Activated CD4-positive, alpha-beta T cell treated with anti-CD3 and anti-CD28 coated beads, Interleukin-2, amount 50 U/mL, for 48 hours (primary cell): ENCODE measurements around the gene CDH13.

Experiments
- DNase-seq, 2 experiments: peaks; one replicate each; pipeline ENCODE4 v3.0.0-alpha.2; 2020

The CDH13 gene

GRCh38 chr16:83205896-83206295 lies 579.1 kb downstream of the CDH13 start:
- DNase-seq, result no peak

DNA sequence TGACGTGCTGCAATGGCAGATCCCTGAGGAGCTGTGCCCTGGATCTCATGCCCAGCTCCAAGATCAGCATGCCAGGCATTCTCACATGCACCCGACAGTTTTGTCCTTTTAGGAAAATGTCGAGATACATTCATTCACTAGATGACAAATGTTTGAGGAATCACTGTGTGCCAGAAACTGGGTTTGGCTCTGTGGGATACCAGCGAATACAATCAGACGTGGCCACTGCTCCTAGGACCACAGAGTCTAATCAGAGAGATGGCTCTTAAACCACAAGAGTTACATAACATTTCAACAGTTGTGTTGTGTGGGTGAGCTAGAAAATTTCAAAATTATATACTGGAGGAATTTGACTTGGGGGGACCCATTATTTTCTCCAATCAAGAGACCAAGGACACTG lies 579.7 kb downstream of the CDH13 start:
- DNase-seq, result no peak

DNA sequence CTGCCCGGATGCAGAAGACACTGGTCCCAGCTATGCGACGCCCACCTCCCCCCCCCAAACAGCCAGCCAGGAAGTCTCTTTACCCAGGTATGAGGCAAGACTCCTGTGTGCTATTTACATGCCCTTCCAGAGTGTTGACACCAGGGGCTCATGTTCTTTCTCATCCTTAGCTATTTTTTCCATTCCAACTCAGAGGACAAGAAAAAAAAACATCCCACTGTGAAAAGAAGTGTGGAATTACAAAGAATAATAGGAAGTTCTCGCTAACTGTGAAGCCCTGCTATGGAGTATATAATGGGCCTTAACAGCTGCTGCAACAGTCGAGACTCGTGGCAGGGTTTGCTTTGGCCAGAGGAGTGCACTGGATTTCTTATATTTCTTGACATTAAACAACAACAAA lies 584.9 kb downstream of the CDH13 start:
- no peak for DNase-seq

DNA sequence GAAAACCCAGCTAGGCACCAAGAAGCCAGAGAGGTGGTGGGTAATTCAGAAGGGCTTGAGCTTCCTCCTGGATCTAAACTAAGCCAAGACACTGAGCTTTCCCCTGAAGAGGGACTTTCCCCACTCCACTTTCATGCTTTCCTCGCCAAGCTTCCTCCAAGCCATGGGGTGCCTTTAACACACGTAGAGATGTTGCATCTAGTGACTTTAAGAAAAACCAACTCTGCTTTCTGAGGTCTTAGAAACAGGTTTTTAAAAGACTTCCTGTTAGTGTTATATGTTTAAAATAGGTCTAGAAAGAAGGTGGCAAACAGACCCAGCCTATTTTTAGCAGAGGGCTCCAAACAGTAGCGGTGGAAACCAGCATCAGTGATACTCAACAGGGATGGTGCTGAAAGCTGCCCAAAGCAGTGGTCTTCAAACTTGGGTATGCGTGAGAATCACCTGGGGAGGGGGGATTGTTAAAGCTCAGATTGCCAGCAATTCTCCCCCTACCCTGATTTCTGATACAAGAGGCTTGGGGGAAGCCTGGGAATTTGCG lies 585.6 kb downstream of the CDH13 start:
- DNase-seq, result no peak

- DNase-seq, result no peak
These were observed 587.9 kb downstream of the CDH13 start for GRCh38 chr16:83214671-83215070.

DNA sequence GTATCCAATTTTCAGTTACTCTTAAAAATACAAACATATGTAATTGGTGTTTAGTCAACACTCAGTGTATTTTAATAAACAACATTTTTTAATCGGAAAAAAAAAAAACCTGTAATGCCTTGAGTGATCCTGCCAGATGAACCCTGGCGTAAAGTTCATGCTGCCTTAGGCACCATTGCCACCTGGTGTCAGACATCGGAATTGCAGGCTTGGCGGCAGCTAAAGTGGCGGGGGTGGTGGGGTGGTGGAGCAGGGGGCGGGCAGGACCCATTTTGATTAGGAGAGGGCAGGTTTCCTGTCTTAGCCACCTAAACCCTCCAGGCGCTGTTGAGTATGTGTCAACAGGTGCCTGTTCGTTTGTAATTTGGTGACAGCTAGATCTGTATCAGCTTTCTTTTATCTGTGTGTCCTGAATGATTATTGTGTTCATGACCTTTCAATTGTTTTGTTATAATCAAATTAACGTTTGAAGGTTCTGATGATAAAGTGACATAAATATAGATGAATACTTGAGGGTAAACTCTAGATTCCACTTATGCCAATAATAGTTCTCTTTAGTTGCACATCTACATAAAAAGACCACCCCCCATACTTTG lies 588.7 kb downstream of the CDH13 start:
- DNase-seq, result peak; percentile 68 to 71

GRCh38 chr16:83219285-83219684 lies 592.5 kb downstream of the CDH13 start:
- DNase-seq, result no peak

GRCh38 chr16:83220066-83220465 lies 593.3 kb downstream of the CDH13 start:
- no peak for DNase-seq

GRCh38 chr16:83224642-83225041 lies 597.9 kb downstream of the CDH13 start:
- DNase-seq, result no peak

DNA sequence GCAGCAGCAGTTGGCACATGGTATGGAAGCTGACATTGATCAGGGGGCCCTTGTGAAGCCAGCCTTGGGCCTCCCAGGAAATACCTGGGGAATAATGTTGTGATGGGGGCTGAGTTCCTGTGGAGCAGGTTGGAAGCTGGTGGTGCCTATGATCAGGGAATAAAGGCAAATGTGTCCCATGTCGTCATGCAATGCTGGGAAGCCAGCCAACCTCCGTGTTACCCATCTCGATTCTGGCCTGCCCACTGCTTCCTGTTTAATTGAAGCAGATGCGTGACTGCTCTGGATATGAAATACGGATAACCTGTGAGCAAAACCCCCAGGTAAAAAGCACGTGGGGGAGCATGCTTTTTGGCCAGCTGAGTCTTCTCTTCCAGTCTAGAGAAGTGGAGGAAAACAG lies 600.6 kb downstream of the CDH13 start:
- no peak for DNase-seq

GRCh38 chr16:83231729-83232128 lies 605.0 kb downstream of the CDH13 start:
- DNase-seq, result no peak

- no peak for DNase-seq
These were observed 606.4 kb downstream of the CDH13 start for GRCh38 chr16:83233153-83233552.

- DNase-seq, result no peak
These were observed 612.4 kb downstream of the CDH13 start for GRCh38 chr16:83238949-83239691.

DNA sequence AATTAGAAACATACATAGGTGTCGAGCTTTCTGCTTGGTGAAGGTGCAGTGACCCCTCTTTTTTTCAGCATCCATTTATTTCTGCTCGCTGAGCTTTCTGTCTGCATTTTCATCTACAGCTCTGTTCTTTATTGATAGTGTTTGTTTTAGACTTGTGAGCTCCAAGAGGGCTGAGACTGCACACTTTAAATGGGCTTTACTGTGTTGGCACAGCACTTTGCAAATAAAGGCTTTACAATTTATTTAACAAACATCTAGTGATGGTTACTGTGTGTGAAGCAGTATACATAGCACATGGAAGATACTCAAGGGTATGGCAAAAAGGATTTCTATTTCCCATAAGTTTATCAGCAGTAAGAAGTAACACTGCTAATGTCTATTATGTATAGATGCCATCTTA lies 617.3 kb downstream of the CDH13 start:
- DNase-seq, result no peak

- no peak for DNase-seq
These were observed 618.3 kb downstream of the CDH13 start for GRCh38 chr16:83245061-83245460.

DNA sequence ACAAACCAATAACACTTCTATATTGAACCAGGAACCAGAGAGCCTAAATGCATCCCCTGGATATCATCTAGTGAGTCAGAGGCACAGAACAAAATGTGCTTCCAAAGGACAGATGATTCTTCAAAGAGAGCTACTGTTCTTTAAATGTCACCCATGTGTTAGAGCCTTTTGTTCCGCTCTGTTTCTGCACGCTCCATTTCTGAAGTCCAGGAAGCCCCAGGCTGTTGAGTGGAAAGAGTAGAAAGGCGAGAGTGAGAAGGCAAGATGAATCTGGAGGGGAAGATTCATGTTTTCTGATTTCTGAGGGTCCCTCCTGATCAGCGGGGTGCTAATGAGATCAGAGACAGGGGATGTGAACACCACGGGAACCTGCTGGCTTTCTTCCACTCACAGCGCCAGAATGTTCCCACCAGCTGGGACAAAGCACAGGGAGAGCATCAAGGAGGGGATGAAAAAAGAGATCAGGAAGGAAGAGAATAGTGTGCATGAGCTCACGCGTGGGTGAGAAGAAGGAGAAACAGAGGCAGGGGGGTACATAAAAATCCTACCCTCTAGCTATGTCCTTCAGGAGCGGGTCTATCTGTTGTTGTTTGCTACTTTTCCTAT lies 621.1 kb downstream of the CDH13 start:
- no peak for DNase-seq

DNA sequence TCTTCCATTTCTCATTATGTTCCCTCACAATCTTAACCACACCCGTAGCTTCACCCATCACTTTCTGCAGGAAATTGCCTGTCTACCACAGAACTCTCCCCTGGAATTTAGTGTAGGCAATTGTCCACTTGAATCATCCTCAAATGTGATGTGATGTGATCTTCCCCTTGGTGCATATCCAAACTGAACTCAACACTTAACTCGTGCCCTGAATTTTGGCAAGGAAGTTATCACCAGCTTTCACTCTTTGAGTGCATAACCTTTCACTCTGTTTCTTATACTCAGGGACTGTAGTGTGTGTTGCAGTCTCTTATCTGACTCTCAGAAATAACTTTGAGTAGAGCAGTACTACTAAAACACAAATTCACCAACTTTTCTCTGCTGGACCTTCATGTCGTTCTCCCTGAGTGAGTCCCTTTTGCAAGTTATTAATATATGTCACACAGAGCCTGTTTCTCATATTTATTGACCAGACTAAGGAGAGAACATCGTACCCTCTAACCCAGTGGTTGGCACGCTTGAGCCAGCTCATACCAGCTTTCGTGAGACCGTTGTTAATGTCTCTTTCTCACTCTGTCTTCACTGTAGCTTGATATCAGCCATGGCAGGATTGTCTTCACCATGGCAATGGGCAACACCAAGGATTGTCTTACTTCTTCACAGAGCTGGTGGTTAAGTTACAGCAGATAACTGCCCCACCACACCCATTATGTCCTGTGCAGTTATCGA lies 622.1 kb downstream of the CDH13 start:
- no peak for DNase-seq

DNA sequence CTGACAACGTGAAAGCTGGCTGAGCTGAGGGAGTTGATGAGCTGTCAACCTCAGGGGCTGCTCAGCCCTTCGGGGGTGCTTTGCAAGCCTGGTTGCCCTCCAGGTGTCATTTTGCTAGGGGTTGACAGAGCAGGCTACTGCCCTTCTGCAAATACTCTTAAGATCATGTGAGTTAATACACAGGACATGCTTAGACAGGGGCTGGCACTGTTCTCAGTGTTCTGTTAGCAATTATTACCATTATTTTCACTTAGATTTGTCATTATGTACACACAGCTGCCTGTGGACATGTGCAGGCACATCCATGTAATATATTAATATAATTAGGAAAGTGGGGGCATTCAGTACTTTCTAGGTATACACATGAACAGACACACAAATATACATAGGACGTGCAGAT lies 626.8 kb downstream of the CDH13 start:
- no peak for DNase-seq

GRCh38 chr16:83258366-83258928 lies 631.7 kb downstream of the CDH13 start:
- DNase-seq, result no peak

GRCh38 chr16:83266848-83267553 lies 640.2 kb downstream of the CDH13 start:
- DNase-seq, result no peak

DNA sequence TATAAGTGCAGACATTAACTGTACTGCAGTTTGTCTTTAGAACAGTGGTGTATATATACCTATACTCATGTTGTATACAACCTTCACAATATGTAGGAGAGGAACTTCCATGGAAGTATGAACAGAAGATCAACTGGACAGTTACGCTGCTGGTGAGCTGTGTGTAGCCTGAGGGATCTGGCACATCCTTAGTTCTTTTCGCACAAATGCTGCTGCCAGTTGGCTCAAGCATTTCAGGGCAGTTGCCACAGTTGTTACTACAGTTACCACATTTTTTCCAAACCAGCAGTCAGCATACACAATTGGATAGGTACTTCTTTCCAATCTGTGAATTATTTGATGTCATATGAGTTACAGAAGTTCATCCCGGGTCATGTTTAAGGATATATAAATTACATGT lies 641.4 kb downstream of the CDH13 start:
- DNase-seq, result no peak

DNA sequence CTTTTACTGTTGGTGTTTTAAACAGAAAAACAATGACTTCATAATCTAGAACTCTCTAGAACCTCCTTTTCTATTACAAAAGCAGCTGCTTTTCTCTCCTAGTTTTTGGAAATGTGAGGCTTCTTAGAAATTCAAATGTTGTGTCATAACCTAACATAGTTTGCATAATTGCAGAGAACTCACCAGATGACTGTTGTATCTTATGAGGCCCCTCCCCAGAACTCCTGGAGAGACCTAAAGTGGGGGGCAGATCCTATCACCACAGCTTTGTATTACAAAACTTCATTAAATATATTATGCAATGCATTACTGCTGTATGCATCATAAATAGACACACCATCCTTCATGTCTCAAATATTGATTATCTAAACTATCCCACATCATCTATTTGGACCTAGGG lies 642.3 kb downstream of the CDH13 start:
- DNase-seq, result no peak

DNA sequence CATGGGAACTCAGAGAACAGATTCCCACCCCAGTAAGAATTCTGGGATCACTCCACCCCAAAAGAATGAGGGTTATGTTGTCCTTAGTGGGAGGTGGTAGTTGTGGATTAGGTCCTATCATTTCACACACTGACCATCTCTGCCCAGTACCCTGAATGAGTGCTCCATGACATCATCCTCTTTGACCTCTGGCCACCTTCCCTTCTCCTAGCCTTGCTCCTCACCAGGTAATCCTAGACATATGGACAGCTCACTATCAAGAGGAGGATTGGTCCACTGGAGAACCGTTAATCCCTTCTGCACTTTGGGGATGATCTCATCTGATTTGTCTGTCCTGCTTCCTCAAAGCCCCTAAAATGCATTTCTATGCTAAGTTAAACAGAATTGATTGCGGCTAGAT lies 642.8 kb downstream of the CDH13 start:
- DNase-seq, result no peak
